Stomach (tissue), 9 donors: ENCODE data around the gene PITX1. TPM values are rescaled to one million over a fixed set of nuclear protein-coding genes. Genes with fewer than 3 reads are reported as not detected.

Source experiments
- DNase-seq, 2 donors: peaks; one replicate each; pipeline versions ENCODE4 v3.0.0 to v3.0.0-alpha.2; 2013 to 2019
- H3K27ac ChIP-seq, 5 donors: fragments of 200-600 bp in 4 of 5; sonication (generic) in 4 of 5; one replicate each; pipeline ENCODE4 v1.5.1; 2013 to 2019; ENCODE audit warnings: mild to moderate bottlenecking in 1 of 5, moderate library complexity in 1 of 5
- H3K27me3 ChIP-seq, 3 donors: fragments of 200-600 bp; sonication (generic); one replicate each; pipeline ENCODE4 v1.5.1; 2017 to 2019; ENCODE audit warnings: mixed run types in 1 of 3
- H3K36me3 ChIP-seq, 4 donors: fragments of 200-600 bp; sonication (generic); 1 replicate in 3 of 4; 2 replicates in 1 of 4; pipeline ENCODE4 v1.5.1; 2016 to 2019
- H3K4me1 ChIP-seq, 4 donors: fragments of 200-600 bp; sonication (generic); one replicate each; pipeline ENCODE4 v1.5.1; 2016 to 2019
- H3K4me3 ChIP-seq, 4 donors: fragments of 200-600 bp; sonication (generic) in 3 of 4; one replicate each; pipeline ENCODE4 v1.5.1; 2016 to 2019; ENCODE audit warnings: mild to moderate bottlenecking in 1 of 4
- H3K9me3 ChIP-seq, 4 donors: fragments of 200-600 bp; sonication (generic); one replicate each; pipeline ENCODE4 v1.5.1; 2016 to 2019
- EP300 ChIP-seq: sonication (generic); formaldehyde crosslinking; IDR thresholded peaks from one replicate; pipeline ENCODE4 v1.6.1; 2017; ENCODE audit warnings: antibody characterized with exemption
- POLR2A ChIP-seq, 4 donors: fragments of 450-650 bp; IDR thresholded peaks; one replicate each; pipeline ENCODE4 v1.6.1; 2016; ENCODE audit warnings: antibody characterized with exemption in 4 of 4, control low read depth in 2 of 4, mild to moderate bottlenecking in 1 of 4, moderate library complexity in 1 of 4
- POLR2AphosphoS5 ChIP-seq, 3 donors: sonication (generic); formaldehyde crosslinking; IDR thresholded peaks; one replicate each; pipeline ENCODE4 v1.6.1; 2016; ENCODE audit warnings: antibody characterized with exemption in 3 of 3
- whole genome bisulfite sequencing, 5 donors: extraction: QIAGEN DNeasy Blood & Tissue Kit in 3 of 5; methylation state at CpG; one replicate each; pipeline versions ENCODE4 v1.1.5 to v1.1.7; 2013 to 2018; 5-methylcytosine and 5-hydroxymethylcytosine counted together
- intact Hi-C: fragments of 100-400 bp; cut with DNase I; formaldehyde crosslinking; loops from one replicate; pipeline ENCODE4 v1.15.1; 2023; ENCODE audit warnings: low total_unique reads
- polyA plus RNA-seq, 3 donors: library from polyadenylated mRNA; stranded (reverse); fragments of 200-250 nt; gene quantifications; one replicate each; pipeline ENCODE4 v1.2.3, GENCODE V29; 2013
- total RNA-seq, 5 donors: library from RNA; depleted of rRNA; stranded (reverse); fragments of >200 nt; gene quantifications; one replicate each; pipeline versions ENCODE4 v1.1.0 to v1.2.3, GENCODE V29; 2014 to 2016
- TF ChIP-seq, protein P1 (sequence below), 7 experiments: fragments of 450-650 bp in 4 of 7; fragments of 200-600 bp in 3 of 7; sonication (generic) in 3 of 7; IDR thresholded peaks; one replicate each; pipeline ENCODE4 v1.5.1; 2016 to 2019; ENCODE audit warnings: antibody characterized with exemption in 7 of 7, control low read depth in 2 of 7, mild to moderate bottlenecking in 1 of 7
- donor health status: healthy with polysubstance abuse.
- donor health status: Bipolar disorder and iron deficiency.
- donor health status: healthy.

The PITX1 gene
- total and polyA plus RNA-seq, 8 donors = 30.3 to 149 (median 45.6) TPM

DNA sequence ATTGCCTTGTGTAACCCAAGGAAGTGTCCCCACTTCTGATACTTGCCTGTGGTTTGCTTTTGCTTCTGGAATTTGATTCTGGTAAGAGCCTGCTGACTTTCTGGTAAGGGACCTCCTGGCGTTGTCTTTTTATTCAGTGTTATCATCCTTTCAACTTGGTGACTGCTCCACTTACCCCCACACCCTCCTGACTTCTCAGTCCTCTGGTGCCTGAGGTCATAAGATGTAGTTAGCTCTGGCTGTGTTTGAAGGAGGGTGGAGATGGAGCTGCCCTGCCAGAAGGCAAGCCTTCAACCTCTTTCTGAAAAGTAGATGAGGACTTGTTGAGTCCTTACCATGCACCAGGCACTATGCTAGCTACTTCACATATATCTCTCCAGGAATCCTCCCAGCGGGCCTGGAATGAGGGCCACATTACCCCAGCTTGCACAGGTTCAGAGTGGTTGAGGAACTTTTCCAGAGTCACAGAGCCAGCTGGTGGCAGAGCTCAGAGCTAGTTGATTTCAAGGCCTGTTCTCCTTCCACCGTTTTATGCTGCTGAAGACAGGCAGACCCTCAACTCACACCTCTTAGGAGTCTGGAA lies 45.2 kb upstream of the PITX1 start:
- 75 to 99% (median 80%) methylated on average over 3 of the region's 3 CpGs for whole genome bisulfite sequencing, 5 donors

DNA sequence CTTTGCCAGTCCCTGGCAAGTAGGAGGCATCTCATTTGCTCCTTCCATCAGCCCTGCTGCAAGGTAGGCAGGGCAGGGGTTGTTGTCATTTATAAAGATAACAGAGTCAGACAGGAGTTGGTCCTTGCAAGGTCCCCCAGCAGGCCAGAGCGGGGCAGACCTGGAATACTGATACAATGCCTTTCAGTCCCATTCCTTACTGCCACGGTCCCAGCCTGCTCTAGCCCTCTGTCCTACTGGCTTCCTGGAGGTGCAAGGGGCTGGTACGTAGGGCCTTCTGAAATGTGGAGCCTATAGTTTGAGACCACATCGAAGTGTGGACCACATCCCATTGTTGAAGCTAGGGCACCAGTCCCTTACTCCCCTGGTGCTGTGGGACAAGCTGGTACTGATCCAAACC lies 42.8 kb upstream of the PITX1 start:
- intact Hi-C loops = no loop called here
- Histone ChIP-seq H3K9me3 (peaks cover 0 to 15% (median 6%) of the 10 kb centered on the region in 4 donors), H3K4me3 (no peak overlapping the region), H3K27me3 (no peaks in the 10 kb centered on the region), H3K4me1 (peaks cover 0 to 11% (median 4%) of the 10 kb centered on the region in 4 donors), H3K36me3 (no peaks in the 10 kb centered on the region), H3K27ac (no peak overlapping the region)
- DNase-seq = no peak
- 58 to 94% (median 80%) methylated on average over 4 of the region's 4 CpGs for WGBS, 5 donors
- no peak for TF ChIP-seq POLR2A (IDR thresholded peaks at IDR 0.05)
- TF ChIP-seq, protein P1, sequence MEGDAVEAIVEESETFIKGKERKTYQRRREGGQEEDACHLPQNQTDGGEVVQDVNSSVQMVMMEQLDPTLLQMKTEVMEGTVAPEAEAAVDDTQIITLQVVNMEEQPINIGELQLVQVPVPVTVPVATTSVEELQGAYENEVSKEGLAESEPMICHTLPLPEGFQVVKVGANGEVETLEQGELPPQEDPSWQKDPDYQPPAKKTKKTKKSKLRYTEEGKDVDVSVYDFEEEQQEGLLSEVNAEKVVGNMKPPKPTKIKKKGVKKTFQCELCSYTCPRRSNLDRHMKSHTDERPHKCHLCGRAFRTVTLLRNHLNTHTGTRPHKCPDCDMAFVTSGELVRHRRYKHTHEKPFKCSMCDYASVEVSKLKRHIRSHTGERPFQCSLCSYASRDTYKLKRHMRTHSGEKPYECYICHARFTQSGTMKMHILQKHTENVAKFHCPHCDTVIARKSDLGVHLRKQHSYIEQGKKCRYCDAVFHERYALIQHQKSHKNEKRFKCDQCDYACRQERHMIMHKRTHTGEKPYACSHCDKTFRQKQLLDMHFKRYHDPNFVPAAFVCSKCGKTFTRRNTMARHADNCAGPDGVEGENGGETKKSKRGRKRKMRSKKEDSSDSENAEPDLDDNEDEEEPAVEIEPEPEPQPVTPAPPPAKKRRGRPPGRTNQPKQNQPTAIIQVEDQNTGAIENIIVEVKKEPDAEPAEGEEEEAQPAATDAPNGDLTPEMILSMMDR (IDR thresholded peaks at IDR 0.05) = no peak
- no peak for TF ChIP-seq EP300
- no peak for TF ChIP-seq POLR2AphosphoS5 (IDR thresholded peaks at IDR 0.05)

More for the DNA sequence above, 45.2 kb upstream of the PITX1 start:
- Histone ChIP-seq H3K4me1 (peaks cover 0 to 11% (median 2%) of the 10 kb centered on the region in 4 donors), H3K4me3 (no peak overlapping the region), H3K27ac (no peak overlapping the region), H3K9me3 (peaks cover 0 to 21% (median 8%) of the 10 kb centered on the region in 4 donors), H3K36me3 (no peaks in the 10 kb centered on the region), H3K27me3 (no peaks in the 10 kb centered on the region)
- DNase-seq = no peak
- TF ChIP-seq, protein P1 (IDR thresholded peaks at IDR 0.05) = no peak
- TF ChIP-seq POLR2A (IDR thresholded peaks at IDR 0.05) = no peak
- TF ChIP-seq POLR2AphosphoS5 (IDR thresholded peaks at IDR 0.05) = no peak
- TF ChIP-seq EP300 = no peak
- intact Hi-C loops = no loop called here

DNA sequence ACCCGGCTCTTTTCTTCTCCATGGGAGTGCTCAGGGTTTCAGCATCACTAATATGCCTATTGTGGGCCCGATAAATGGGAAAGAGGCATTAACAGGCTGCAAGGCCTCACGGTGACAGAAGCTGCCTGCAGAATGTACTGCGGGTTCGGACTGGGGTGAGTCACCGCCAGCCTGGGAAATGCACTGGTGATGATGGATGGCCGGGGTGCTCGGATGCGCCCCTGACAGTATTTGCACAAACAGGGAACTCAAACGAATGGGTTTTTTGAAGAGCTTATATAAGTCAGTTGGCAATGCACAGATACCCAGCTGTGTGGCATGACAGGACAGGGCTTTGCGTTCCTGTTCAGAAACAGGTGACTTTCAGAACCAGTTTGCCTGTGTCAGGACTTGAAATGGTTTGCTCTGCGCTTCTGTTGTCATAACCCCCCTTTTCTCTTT lies 42.0 kb upstream of the PITX1 start:
- peaks cover 0 to 8% (median 1%) of the 10 kb centered on the region in 4 donors for H3K9me3 ChIP-seq
- WGBS, 5 donors = 61 to 79% (median 74%) methylated on average over 12 of the region's 12 CpGs
- no peak overlapping the region for H3K4me3 ChIP-seq
- no peaks in the 10 kb centered on the region for H3K27me3 ChIP-seq
- intact Hi-C loops = no loop called here
- peak in 1 of 2 donors; percentile 46 for DNase-seq
- peak overlapping the region in 1 of 5 donors; percentile 15 for H3K27ac ChIP-seq
- peaks cover 0 to 11% (median 4%) of the 10 kb centered on the region in 4 donors for H3K4me1 ChIP-seq
- H3K36me3 ChIP-seq = no peaks in the 10 kb centered on the region
- TF ChIP-seq POLR2AphosphoS5 (IDR thresholded peaks at IDR 0.05) (peak in 1 of 3 donors; percentile 75), POLR2A (IDR thresholded peaks at IDR 0.05) (no peak), EP300 (no peak)

DNA sequence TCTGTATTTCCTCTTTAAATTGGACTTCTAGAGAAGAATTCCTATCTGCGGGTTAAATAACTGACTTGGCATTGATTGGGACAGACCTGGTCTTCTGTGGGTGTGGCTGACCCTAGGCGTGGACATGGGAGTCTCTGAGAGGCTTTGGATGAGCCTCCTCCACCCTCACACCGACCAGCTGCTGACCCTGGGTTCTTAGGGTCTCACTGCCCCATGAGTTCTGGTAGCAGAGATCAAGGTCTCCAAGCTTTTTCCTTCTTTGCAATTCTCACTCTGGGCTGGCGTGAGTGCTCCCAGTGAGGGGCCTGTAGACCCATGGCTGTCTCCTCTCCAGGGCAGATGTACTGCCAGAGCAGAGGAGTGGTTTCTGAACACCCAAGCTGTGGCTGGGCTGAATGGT lies 41.6 kb upstream of the PITX1 start:
- 40 to 66% (median 49%) methylated on average over 3 to 4 of the region's 4 CpGs for WGBS, 5 donors
- intact Hi-C loops = no loop called here

More for the DNA sequence above, 41.6 kb upstream of the PITX1 start:
- no peak for DNase-seq
- Histone ChIP-seq H3K27me3 (no peaks in the 10 kb centered on the region), H3K4me1 (peaks cover 0 to 11% (median 4%) of the 10 kb centered on the region in 4 donors), H3K4me3 (no peak overlapping the region), H3K27ac (peak overlapping the region in 1 of 5 donors; percentile 15), H3K36me3 (no peaks in the 10 kb centered on the region), H3K9me3 (peaks cover 0 to 3% (median 0%) of the 10 kb centered on the region in 4 donors)
- TF ChIP-seq, protein P1 (IDR thresholded peaks at IDR 0.05) = no peak
